Measurements from ENCODE around the gene LRRN1. TPM values are rescaled to one million over a fixed set of nuclear protein-coding genes. Genes with fewer than 3 reads are reported as not detected.
A peak's percentile ranks its signal among the peaks of the same experiment; 100 is the strongest.

Gene LRRN1
- 58.0 TPM for polyA plus RNA-seq (ENCODE audit: insufficient read length)

DNA sequence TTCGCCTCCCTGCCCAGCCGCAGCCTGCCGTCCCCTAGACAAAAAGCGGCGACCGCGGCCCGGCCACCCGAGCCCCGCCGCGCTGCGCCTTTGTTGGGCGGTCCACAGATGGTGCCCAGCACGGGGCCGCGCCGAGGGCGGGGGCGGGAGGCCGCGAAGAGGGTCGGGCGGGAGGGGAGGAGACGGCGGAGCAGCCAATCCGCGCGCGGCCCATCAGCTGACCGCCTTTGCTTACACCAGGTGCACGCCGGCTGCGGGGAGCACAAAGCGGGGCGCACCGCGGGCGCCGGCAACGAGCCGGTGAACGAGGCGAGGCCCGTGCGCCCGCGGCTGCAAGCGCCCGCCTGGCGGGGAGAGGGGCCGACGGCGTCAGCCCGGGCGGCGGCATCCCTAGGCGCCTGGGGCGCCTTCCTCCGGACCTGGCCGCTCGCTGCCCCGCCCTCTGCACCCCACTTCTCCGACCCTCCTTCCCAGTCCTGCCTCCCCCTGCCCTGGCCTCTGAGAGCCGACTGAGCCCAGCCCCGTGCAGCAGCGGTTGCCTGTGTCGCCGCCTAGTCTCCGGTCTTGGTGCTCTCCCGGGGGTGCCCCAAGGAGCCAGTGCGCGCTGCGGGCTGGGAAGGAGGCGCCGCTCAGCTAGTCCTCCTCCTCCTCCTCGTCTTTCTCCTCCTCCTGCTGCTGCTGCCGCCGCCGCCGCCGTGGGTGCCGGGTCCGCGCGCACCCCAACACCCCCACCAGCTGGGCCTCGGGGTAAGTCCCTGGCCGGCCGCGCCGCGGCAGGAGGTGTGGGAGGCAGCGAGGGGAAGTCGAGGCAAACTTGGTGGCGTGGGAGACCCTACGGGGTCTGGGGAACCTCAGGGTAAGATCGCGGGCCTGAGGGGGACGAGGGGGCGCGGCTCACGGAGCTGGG is at the start of gene LRRN1:
Gene LRRN1 (plus strand): TSS at position 259 of the 907 bp plus-strand sequence. CDS start 45,211 bp downstream, outside the sequence.
- no peak for DNase-seq (ENCODE audit: low read depth)

DNA sequence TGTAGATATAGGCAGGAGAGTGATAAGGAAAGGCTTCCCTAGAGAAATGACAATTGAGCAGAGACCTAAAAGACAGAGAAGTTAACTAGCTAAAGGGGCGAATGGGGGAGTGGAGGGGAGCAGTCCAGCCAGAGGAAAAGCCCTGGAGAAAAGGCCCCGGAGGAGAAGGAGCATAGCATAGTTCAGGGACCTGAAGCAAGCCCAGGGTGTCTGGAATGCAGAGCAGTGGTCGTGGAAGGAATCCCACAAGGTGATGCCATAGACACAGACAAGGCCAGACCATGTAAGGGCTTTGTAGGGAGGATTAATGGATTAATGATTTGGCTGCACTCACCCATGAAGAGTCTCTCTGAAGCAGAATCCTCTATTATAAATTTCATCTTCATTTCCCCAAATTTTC is 45.8 kb upstream of the LRRN1 start:
- no peak for DNase-seq (ENCODE audit: low read depth)

DNA sequence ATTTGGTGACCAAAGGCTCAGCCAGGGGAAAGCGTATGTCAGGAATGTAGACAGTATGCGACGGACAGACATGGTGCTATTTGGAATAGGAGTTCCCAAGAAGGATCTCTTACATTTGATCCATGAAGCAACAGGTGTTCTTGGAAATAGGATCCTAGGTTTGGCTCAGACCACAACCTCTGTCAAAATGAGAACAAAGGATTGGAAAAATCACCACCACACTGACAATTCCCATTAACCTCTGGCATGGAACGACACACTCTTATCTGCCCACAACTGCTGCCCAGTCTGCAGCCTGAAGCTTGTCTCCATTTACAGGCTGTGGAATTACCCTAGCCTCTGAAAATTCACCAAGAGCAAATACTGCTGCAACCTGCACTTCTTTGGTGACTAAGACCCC is 33.6 kb upstream of the LRRN1 start:
- DNase-seq (ENCODE audit: low read depth) = no peak

- no peak for DNase-seq (ENCODE audit: low read depth)
Measured at GRCh38 chr3:3766140-3766539, 33.1 kb upstream of the LRRN1 start.

DNA sequence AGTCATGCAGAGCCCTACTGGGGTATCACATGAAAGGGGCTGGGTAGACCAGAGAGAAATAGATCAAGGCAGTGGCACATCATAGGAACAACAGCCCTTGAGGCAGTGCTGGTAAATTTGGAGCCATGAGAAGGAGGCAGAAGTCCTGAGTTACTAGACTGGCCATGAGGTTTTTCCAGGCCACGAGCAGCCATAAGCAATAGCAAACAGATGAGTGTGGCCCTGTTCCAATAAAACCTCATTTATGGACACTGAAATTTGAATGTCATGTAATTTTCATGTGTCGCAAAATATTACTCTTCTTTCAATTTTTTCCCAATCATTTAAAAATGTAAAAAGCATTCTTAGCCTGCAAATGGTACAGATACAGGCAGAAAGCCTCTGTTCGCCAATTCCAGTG is 28.1 kb upstream of the LRRN1 start:
- peak; percentile 51 for DNase-seq (ENCODE audit: low read depth)

DNA sequence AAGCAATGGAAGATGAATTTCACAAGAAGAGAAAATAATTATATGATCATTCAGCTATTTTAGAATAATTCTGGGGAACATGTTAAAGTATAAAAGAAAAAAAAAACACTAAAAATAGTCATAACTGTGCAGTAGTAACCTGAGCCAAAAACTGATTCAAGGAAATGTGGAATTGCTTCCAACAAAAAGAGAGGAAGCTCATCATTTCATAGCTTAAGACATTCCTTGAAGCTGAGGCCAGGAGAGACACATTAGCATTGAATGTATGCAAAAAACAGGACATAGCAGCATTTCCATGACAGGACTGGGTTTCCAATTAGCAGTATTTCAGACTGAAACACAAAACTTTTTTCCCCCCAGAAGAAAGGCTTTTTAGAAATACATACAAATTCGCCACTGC is 27.7 kb upstream of the LRRN1 start:
- DNase-seq (ENCODE audit: low read depth) = peak; percentile 72

- no peak for DNase-seq (ENCODE audit: low read depth)
Measured at GRCh38 chr3:3772338-3772737, 26.9 kb upstream of the LRRN1 start.

DNA sequence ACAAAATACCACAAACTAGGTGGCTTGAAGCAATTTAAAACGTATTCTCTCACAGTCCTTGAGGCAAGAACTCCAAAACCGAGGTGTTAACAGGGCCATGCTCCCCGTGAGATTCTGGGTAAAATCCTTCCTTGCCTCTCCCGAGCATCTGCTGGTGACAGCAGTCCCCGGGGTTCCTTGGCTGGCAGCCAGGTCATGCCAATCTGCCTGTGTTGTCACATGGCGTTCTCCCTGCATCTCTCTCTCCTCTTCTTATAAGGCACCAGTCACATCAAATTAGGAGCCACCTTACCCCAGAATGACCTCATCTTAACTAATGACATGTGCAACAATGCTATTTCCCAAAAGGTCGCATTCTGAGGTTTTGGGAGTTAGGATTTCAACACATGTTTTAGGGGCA is 26.3 kb upstream of the LRRN1 start:
- no peak for DNase-seq (ENCODE audit: low read depth)

DNA sequence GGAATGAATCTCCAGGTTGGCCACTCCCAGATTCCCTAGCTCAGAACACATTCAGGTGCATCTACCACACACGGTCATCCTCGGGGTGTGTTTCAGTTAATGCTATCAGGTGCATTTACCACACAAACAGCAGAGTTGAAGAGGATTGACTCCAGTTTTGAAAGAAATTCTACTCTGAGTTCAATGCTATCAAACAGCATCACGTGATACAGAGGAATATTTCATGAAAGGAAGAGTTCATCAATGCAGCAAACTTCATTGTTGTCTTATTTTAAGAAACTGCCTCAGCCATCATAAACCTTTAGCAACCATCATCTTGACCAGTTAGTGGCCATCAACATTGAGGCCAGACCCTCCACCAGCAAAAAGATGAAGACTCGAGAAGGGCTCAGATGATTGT is 22.6 kb upstream of the LRRN1 start:
- no peak for DNase-seq (ENCODE audit: low read depth)

GRCh38 chr3:3778216-3778615 is 21.0 kb upstream of the LRRN1 start:
- no peak for DNase-seq (ENCODE audit: low read depth)

GRCh38 chr3:3778641-3779270 is 20.5 kb upstream of the LRRN1 start:
- no peak for DNase-seq (ENCODE audit: low read depth)

DNA sequence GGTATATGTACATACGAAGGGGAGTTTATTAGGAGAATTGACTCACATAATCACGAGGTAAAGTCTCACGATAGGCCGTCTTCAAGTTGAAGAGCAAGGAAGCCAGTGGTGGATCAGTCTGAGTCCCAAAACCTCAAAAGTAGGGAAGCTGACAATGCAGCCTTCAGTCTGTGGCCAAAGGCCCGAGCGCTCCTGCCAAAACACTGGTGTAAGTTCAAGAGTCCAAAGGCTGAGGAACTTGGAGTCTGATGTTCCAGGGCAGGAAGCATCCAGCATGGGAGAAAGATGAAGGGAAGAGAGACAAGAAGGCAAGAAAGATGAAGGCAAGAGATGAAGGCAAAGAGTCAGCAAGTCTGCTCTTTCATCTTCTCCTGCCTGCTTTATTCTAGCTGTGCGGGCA is 16.8 kb upstream of the LRRN1 start:
- DNase-seq (ENCODE audit: low read depth) = no peak

DNA sequence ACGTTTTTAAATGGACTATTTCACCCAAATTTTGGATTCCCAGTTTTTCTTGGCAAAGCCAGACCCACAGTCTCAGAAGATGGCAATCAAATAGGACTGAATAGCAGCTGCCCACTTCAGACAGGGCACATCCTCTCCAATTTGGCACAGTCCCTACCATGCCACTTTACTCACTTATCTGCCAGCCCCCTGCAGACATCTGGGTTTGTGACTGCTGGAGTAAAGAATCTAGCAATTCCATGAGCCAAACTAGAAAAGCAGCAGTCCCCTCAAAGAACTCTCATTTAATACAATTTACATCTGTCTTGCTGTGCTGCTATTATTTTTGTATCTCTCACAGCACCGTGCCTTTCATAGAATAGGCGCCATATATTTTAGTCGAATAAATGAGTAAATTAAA is 16.0 kb upstream of the LRRN1 start:
- no peak for DNase-seq (ENCODE audit: low read depth)

GRCh38 chr3:3783696-3784095 is 15.5 kb upstream of the LRRN1 start:
- no peak for DNase-seq (ENCODE audit: low read depth)

DNA sequence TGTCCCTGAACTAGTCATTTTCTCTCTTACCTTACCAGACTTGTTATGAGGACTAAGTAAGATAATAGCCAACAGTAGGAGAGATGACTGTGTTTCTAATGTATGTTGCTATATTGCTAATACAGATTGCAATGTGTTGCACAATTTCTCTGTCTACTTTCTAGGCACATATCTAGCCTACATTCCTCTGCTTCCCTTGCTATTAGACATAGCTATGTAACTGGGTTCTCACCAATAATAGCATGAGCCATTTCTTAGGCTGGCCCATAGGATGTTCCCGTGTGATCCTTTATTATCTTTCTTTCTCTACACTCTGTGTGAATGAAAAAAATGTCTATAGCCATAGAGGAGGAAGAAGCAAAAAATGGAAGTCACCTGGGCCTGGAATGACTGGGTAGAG is 6.8 kb upstream of the LRRN1 start:
- no peak for DNase-seq (ENCODE audit: low read depth)

DNA sequence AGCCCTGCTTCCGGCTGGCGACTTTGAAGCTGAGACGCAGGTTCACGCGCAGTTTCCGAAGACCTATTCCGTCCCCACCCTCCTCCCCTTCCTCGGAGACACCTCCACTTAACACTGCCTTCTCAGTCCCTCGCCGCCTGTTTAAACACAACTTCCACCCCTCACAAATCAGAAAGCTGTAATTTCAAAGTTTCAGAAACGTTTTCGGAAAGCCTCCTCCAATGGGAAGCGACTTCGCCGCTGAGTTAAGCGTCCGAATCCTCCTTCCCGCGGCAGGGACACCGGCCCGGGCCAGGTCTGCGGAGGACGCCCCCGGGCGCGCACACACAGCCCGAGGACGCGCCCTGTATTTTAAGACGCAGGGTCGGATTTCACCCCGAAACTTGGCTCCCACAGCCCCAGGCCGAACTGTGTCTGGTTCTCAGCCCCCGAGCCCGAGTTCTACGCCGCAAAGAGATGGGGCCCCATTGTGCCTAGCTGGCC is 559 bp upstream of the LRRN1 start:
- no peak for DNase-seq (ENCODE audit: low read depth)

GRCh38 chr3:3800080-3800455 is 837 bp downstream of the LRRN1 start:
- no peak for DNase-seq (ENCODE audit: low read depth)

DNA sequence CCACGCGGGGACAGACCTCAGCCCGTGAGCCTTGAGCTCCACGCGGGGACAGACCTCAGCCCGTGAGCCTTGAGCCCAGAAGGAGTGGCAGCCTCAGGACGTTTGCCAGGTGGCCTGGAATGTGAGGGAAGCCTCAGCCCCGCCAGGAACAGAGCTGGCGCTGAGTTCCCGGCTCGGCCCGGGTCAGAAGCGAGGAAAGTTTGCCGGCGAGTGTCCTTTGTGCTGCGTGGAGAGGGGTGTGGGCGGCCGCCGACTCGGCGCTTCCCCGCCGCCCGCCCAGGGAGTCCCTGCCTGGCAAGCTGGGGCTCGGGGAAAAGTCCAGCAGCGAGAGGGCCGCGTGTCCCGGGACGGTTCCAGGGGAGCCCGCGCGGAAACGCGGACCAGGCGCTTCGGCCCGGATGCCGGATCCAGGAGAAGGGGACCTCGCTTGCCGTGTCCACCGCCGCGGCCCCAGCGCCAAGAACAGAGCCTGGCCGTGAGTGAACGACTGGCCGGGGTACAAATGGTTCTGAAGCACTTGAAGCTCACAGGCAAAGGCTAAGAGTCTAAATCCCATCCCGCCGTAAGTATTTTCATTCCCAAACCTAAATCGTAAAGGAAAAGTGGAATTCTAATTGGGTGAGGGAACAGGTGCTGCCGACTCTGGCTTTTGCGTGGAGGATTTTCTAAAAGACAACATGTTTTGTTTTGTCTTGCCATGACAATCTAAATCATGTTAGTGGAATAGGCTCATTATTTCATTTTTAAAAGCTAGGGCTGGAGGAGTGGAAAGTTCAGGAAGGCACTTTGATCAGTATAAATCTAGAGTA is 1.7 kb downstream of the LRRN1 start:
- DNase-seq (ENCODE audit: low read depth) = no peak

- DNase-seq (ENCODE audit: low read depth) = no peak
Measured at GRCh38 chr3:3801494-3801841, 2.2 kb downstream of the LRRN1 start.

DNA sequence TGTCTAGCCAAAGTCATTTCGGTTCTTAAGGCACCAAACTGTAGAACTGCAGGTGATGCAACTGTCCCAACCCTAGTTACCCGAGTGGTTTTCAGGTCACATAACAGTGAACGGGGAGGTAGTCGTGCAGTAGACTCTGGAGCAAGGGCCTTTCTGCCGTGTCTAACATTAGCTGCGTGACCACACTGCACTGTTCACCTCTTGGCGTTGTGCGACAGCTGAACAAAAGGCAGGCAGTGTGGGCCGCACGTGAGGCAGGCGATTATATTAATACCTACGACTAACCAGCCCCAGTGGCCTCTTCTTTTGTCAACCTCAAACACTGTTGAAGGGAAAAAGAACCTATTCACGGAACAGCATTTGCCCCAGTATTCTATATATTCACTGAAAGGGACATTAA is 2.8 kb downstream of the LRRN1 start:
- DNase-seq (ENCODE audit: low read depth) = no peak

- no peak for DNase-seq (ENCODE audit: low read depth)
Measured at GRCh38 chr3:3804560-3804959, 5.3 kb downstream of the LRRN1 start.

- DNase-seq (ENCODE audit: low read depth) = no peak
Measured at GRCh38 chr3:3806092-3806491, 6.9 kb downstream of the LRRN1 start.

All from forelimb muscle (tissue), 1 donor.